Sigmoid colon (tissue), 7 donors: ENCODE measurements around the gene POLR1A. TPM values are rescaled to one million over a fixed set of nuclear protein-coding genes. Genes with fewer than 3 reads are reported as not detected.

Experiments used
- DNase-seq: peaks from one replicate; pipeline ENCODE4 v3.0.0-alpha.2; 2019
- H3K27ac ChIP-seq, 4 donors: fragments of 200-600 bp; sonication (generic); one replicate each; pipeline ENCODE4 v1.5.1; 2016 to 2019; ENCODE audit warnings: mild to moderate bottlenecking in 1 of 4
- H3K27me3 ChIP-seq, 3 donors: fragments of 200-600 bp; sonication (generic); one replicate each; pipeline ENCODE4 v1.5.1; 2019; ENCODE audit warnings: mild to moderate bottlenecking in 1 of 3
- H3K36me3 ChIP-seq, 4 donors: fragments of 200-600 bp; sonication (generic); one replicate each; pipeline ENCODE4 v1.5.1; 2016 to 2019
- H3K4me1 ChIP-seq, 4 donors: fragments of 200-600 bp; sonication (generic); one replicate each; pipeline ENCODE4 v1.5.1; 2017 to 2019
- H3K4me3 ChIP-seq, 4 donors: fragments of 200-600 bp; sonication (generic); one replicate each; pipeline ENCODE4 v1.5.1; 2017 to 2019; ENCODE audit warnings: mild to moderate bottlenecking in 2 of 4, moderate library complexity in 1 of 4
- H3K9me3 ChIP-seq, 4 donors: fragments of 200-600 bp in 3 of 4; sonication (generic) in 3 of 4; one replicate each; pipeline versions ENCODE4 v1.5.1 to v1.6.1; 2013 to 2019
- CTCF ChIP-seq, 4 experiments: fragments of 450-650 bp in 3 of 4; fragments of 200-600 bp in 1 of 4; IDR thresholded peaks; one replicate each; pipeline ENCODE4 v1.5.1; 2016 to 2019; ENCODE audit warnings: antibody characterized with exemption in 4 of 4, mild to moderate bottlenecking in 3 of 4, moderate library complexity in 2 of 4
- EP300 ChIP-seq, 4 donors: sonication (generic); formaldehyde crosslinking; IDR thresholded peaks; one replicate each; pipeline ENCODE4 v1.6.1; 2017; ENCODE audit warnings: antibody characterized with exemption in 4 of 4
- POLR2A ChIP-seq, 2 donors: fragments of 450-650 bp; IDR thresholded peaks; one replicate each; pipeline ENCODE4 v1.6.1; 2016; ENCODE audit warnings: antibody characterized with exemption in 2 of 2, mild to moderate bottlenecking in 2 of 2, moderate library complexity in 2 of 2
- POLR2AphosphoS5 ChIP-seq, 4 donors: sonication (generic); formaldehyde crosslinking; IDR thresholded peaks; one replicate each; pipeline ENCODE4 v1.6.1; 2017; ENCODE audit warnings: antibody characterized with exemption in 4 of 4
- WGBS, 2 donors: extraction: QIAGEN DNeasy Blood & Tissue Kit; methylation state at CpG; one replicate each; pipeline ENCODE4 v1.1.7; 2013; 5-methylcytosine and 5-hydroxymethylcytosine counted together
- intact Hi-C: fragments of 100-400 bp; cut with DNase I; formaldehyde crosslinking; loops from one replicate; pipeline ENCODE4 v1.15.1; 2023
- polyA plus RNA-seq, 3 donors: library from polyadenylated mRNA; stranded (reverse); fragments of 200-250 nt; gene quantifications; one replicate each; pipeline ENCODE4 v1.2.3, GENCODE V29; 2013
- total RNA-seq, 4 donors: library from RNA; depleted of rRNA; stranded (reverse); fragments of >200 nt; gene quantifications; one replicate each; pipeline ENCODE4 v1.1.0, GENCODE V29; 2016
- donor health status: healthy with polysubstance abuse.
- donor health status: Bipolar disorder and iron deficiency.
- donor health status: healthy.

POLR1A gene
- total and polyA plus RNA-seq, 7 donors, result 1.2 to 17.9 (median 10.1) TPM

DNA sequence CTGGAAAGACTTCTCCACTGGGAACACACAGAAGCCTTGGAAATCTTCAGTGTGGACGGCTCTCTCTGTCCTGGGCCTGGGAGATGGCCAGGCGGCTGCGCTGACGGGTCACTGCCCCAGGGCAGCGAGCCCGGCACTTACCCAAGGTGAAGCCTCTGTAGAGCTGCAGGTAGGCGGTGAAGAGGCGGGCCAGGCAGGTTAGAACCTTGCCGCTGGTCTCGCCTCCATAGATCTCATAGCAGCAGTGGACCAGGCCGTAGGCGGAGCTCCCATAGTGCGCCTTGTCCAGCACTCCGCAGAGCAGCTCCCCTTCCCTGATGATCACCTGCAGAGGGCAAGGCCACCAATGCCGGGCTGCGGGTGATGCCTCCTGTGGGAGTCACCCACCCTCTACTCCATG lies 53.0 kb downstream of the POLR1A start:
- Histone ChIP-seq H3K9me3 (no peaks in the 10 kb centered on the region), H3K36me3 (peaks cover 0 to 89% (median 38%) of the 10 kb centered on the region in 4 donors), H3K27ac (no peak overlapping the region), H3K4me3 (no peak overlapping the region), H3K4me1 (peaks cover 0 to 6% (median 2%) of the 10 kb centered on the region in 4 donors), H3K27me3 (no peaks in the 10 kb centered on the region)
- intact Hi-C loops, result no loop called here
- TF ChIP-seq POLR2A (IDR thresholded peaks at IDR 0.05) (no peak), EP300 (IDR thresholded peaks at IDR 0.05) (no peak), CTCF (IDR thresholded peaks at IDR 0.05) (no peak), POLR2AphosphoS5 (IDR thresholded peaks at IDR 0.05) (no peak)
- DNase-seq, result peak; percentile 43
- WGBS, 2 donors, result 98% methylated on average over 16 of the region's 16 CpGs

GRCh38 chr2:86052265-86052664 lies 53.4 kb downstream of the POLR1A start:
- DNase-seq, result no peak
- no peak overlapping the region for H3K4me3 ChIP-seq
- H3K36me3 ChIP-seq, result peaks cover 0 to 89% (median 42%) of the 10 kb centered on the region in 4 donors
- WGBS, 2 donors, result 91 to 93% methylated on average over 6 of the region's 6 CpGs
- intact Hi-C loops, result no loop called here
- no peaks in the 10 kb centered on the region for H3K27me3 ChIP-seq
- peaks cover 0 to 6% (median 2%) of the 10 kb centered on the region in 4 donors for H3K4me1 ChIP-seq
- H3K27ac ChIP-seq, result no peak overlapping the region
- TF ChIP-seq POLR2A (IDR thresholded peaks at IDR 0.05), result no peak
- H3K9me3 ChIP-seq, result no peaks in the 10 kb centered on the region

- no peak overlapping the region for H3K27ac ChIP-seq
- TF ChIP-seq POLR2AphosphoS5 (IDR thresholded peaks at IDR 0.05), result no peak
- no peak for TF ChIP-seq POLR2A (IDR thresholded peaks at IDR 0.05)
- TF ChIP-seq CTCF (IDR thresholded peaks at IDR 0.05), result no peak
- TF ChIP-seq EP300 (IDR thresholded peaks at IDR 0.05), result no peak
- H3K36me3 ChIP-seq, result peaks cover under 1 to 98% (median 57%) of the 10 kb centered on the region in 4 donors
- no peaks in the 10 kb centered on the region for H3K27me3 ChIP-seq
- H3K4me1 ChIP-seq, result peaks cover 0 to 6% (median 2%) of the 10 kb centered on the region in 4 donors
- intact Hi-C loops, result no loop called here
- H3K9me3 ChIP-seq, result no peaks in the 10 kb centered on the region
- H3K4me3 ChIP-seq, result no peak overlapping the region
- DNase-seq, result no peak
- 93 to 96% methylated on average over 5 of the region's 5 CpGs for WGBS, 2 donors
Measured at GRCh38 chr2:86050301-86050700, 55.4 kb downstream of the POLR1A start.

DNA sequence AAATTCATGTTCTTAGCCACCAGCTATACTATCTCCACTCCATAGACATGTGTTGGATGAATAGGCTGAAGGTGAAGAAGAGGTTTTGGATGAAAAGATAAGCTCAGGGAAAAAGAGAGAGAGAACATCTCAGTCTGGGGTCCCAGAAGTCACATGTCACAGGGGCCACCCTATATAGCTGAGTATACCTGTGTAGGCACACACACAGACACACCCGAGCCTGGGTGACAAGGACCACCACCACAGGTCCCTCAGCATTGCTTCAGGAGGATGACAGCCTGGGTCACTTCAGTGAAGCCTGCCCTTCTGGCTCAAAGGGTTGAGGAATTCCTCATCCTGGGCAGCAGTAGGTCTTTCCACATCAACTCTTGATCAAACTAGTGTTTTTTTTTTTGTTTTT lies 56.2 kb downstream of the POLR1A start:
- Histone ChIP-seq H3K4me3 (no peak overlapping the region), H3K9me3 (no peaks in the 10 kb centered on the region), H3K27ac (no peak overlapping the region), H3K27me3 (no peaks in the 10 kb centered on the region), H3K4me1 (peaks cover 0 to 6% (median 2%) of the 10 kb centered on the region in 4 donors), H3K36me3 (peaks cover 8 to 99% (median 63%) of the 10 kb centered on the region in 4 donors)
- DNase-seq, result no peak
- intact Hi-C loops, result no loop called here
- WGBS, 2 donors, result 88 to 98% methylated on average over 1 of the region's 1 CpG
- TF ChIP-seq POLR2AphosphoS5 (IDR thresholded peaks at IDR 0.05) (no peak), POLR2A (IDR thresholded peaks at IDR 0.05) (no peak), CTCF (IDR thresholded peaks at IDR 0.05) (no peak), EP300 (IDR thresholded peaks at IDR 0.05) (no peak)

- intact Hi-C loops, result no loop called here
- TF ChIP-seq POLR2AphosphoS5 (IDR thresholded peaks at IDR 0.05), result peak in 2 of 4 donors; percentile 20 to 30
- no peak for TF ChIP-seq EP300 (IDR thresholded peaks at IDR 0.05)
- WGBS, 2 donors, result 87 to 90% methylated on average over 11 of the region's 11 CpGs
- Histone ChIP-seq H3K4me3 (no peak overlapping the region), H3K9me3 (no peaks in the 10 kb centered on the region), H3K36me3 (peaks cover 12 to 100% (median 66%) of the 10 kb centered on the region in 4 donors), H3K27me3 (no peaks in the 10 kb centered on the region), H3K27ac (no peak overlapping the region), H3K4me1 (peaks cover 0 to 6% (median 2%) of the 10 kb centered on the region in 4 donors)
- peak; percentile 74 for DNase-seq
Measured at GRCh38 chr2:86048888-86049287, 56.8 kb downstream of the POLR1A start.

DNA sequence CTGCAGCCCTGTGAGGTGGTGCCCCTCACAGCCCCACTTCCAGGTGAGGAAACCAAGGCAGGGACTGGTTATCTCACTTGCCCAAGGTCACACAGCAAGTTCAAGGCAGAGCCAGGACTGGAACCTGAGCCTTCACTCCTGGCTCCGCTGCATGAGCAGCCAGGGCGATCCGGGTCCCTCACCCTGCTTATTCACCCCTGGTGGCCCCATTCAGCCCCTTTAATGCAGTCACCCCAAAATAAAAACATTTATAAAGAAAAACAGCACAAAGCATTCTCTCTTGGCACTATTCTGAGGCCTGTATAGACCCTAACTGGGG lies 57.3 kb downstream of the POLR1A start:
- TF ChIP-seq POLR2A (IDR thresholded peaks at IDR 0.05) (no peak), CTCF (IDR thresholded peaks at IDR 0.05) (no peak), POLR2AphosphoS5 (IDR thresholded peaks at IDR 0.05) (no peak), EP300 (IDR thresholded peaks at IDR 0.05) (no peak)
- no peaks in the 10 kb centered on the region for H3K9me3 ChIP-seq
- peaks cover 17 to 100% (median 66%) of the 10 kb centered on the region in 4 donors for H3K36me3 ChIP-seq
- intact Hi-C loops, result no loop called here
- no peak overlapping the region for H3K4me3 ChIP-seq
- H3K27ac ChIP-seq, result no peak overlapping the region
- 95 to 97% methylated on average over 3 of the region's 3 CpGs for WGBS, 2 donors
- peak; percentile 41 for DNase-seq
- H3K4me1 ChIP-seq, result peaks cover 0 to 6% (median 2%) of the 10 kb centered on the region in 4 donors
- no peaks in the 10 kb centered on the region for H3K27me3 ChIP-seq
